Erythroblast (primary cell): ENCODE data around the gene SSBP4.

Experiments
- GATA1 ChIP-seq: IDR thresholded peaks from 2 replicates; pipeline ENCODE4 v1.6.1; 2011; ENCODE audit warnings: low read depth, mild to moderate bottlenecking, control low read depth, low read length, moderate library complexity
- POLR2A ChIP-seq: IDR thresholded peaks from 2 replicates; pipeline ENCODE4 v1.6.1; 2011; ENCODE audit warnings: mild to moderate bottlenecking, low read length

- TF ChIP-seq POLR2A (no peak), GATA1 (no peak)
Observed at GRCh38 chr19:18450021-18450930, 31.1 kb downstream of the SSBP4 start.
